ENCODE data around the gene KIF15.

The KIF15 gene

GRCh38 chr3:44883213-44883955, 121.8 kb downstream of the KIF15 start:
- DNase-seq (ENCODE audit: low spot score) = no peak

GRCh38 chr3:44883999-44884431, 122.4 kb downstream of the KIF15 start:
- DNase-seq (ENCODE audit: low spot score) = no peak

- no peak for DNase-seq (ENCODE audit: low spot score)
Measured at GRCh38 chr3:44885618-44886017, 124.0 kb downstream of the KIF15 start.

DNA sequence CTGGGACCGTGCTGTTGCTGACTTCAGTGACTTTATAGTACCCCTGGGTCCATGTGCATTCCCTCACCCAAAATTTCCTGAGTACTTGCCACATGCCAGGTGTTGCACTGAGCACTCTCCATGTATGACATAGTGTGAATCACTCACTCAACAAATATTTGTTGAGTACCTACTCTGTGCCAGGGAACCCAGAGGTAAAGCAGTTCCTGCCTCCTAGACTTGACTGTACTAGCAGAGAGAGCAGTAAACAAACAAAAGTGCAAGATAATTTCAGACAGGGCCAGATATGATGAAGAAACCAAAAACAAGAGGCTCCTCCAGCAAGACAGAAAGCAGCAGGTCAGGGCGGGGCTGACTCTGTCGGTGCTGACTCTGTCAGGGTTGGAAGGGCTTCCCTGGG, 125.0 kb downstream of the KIF15 start:
- DNase-seq (ENCODE audit: low spot score) = no peak

GRCh38 chr3:44887101-44887500, 125.5 kb downstream of the KIF15 start:
- no peak for DNase-seq (ENCODE audit: low spot score)

GRCh38 chr3:44890258-44890657, 128.7 kb downstream of the KIF15 start:
- DNase-seq (ENCODE audit: low spot score) = no peak

- no peak for DNase-seq (ENCODE audit: low spot score)
Measured at GRCh38 chr3:44890852-44891251, 129.3 kb downstream of the KIF15 start.

DNA sequence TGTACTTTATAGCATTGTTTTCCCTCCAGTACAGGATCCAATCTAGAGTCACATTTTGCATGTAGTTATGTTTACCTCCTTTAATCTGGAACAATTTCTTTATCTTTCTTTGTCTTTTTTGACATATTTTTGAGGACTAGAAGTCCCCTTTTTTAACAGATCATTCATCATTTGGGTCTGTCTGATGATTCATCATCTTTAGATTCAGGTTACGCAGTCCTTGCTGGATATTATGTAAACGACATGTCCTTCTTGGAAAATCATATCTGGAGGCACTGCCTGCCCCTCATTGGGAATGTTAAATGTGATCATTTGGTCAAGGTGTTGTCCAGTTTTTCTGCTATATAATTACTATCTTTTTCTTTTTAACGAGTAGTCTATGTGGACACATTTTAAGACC, 131.1 kb downstream of the KIF15 start:
- no peak for DNase-seq (ENCODE audit: low spot score)

GRCh38 chr3:44893097-44893496, 131.5 kb downstream of the KIF15 start:
- no peak for DNase-seq (ENCODE audit: low spot score)

GRCh38 chr3:44894485-44894884, 132.9 kb downstream of the KIF15 start:
- no peak for DNase-seq (ENCODE audit: low spot score)

- no peak for DNase-seq (ENCODE audit: low spot score)
Measured at GRCh38 chr3:44896440-44896839, 134.8 kb downstream of the KIF15 start.

DNA sequence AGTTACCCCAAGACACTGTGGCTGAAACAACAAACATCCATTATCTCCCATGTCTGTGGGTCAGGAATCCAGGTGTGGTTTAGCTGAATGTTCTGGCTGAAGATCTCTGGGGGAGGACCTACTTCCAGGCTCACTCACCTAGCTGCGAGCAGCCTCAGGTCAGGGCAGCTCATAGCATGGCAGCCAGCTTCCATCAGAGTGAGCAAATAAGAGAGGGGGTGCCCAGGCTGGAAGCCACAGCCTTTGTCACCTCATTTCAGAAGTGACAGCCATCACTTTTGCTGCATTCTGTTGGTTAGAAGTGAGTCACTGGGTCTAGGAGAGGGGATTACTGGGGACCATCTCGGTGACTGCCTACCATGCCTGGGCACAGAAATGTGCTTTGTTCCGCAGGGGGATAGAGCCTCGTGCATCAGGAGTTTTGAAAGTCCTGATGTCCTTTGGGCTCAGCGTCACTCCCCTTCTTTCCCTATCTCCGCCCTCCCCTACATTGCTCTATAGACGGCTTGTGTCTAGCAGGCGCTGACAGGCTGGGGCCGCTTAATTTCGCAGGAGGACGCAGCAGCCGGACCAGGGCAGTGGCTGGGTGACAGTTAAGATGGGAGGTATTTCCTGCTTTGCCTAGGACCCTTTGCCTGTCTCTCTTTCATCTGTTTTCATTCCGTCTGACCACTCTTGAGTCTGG, 138.2 kb downstream of the KIF15 start:
- no peak for DNase-seq (ENCODE audit: low spot score)

GRCh38 chr3:44902628-44903027, 141.0 kb downstream of the KIF15 start:
- no peak for DNase-seq (ENCODE audit: low spot score)
